Skeletal muscle tissue (tissue), 4 donors: ENCODE results near the gene HOXD8. TPM values are rescaled to one million over a fixed set of nuclear protein-coding genes. Genes with fewer than 3 reads are reported as not detected.

Experiments
- H3K27ac ChIP-seq: one replicate; pipeline ENCODE4 v1.7.0; 2013; ENCODE audit warnings: mild to moderate bottlenecking, low read depth, low read length, inconsistent platforms
- H3K27me3 ChIP-seq, 3 donors: one replicate each; pipeline ENCODE4 v1.7.0; 2013; ENCODE audit warnings: low read length in 3 of 3; ENCODE audit not compliant: control insufficient read depth in 3 of 3, insufficient read depth in 3 of 3
- H3K36me3 ChIP-seq, 3 donors: one replicate each; pipeline ENCODE4 v1.7.0; 2013; ENCODE audit warnings: low read length in 3 of 3; ENCODE audit not compliant: control insufficient read depth in 3 of 3, insufficient read depth in 3 of 3
- H3K4me1 ChIP-seq, 3 donors: one replicate each; pipeline ENCODE4 v1.7.0; 2013; ENCODE audit warnings: low read length in 3 of 3, mild to moderate bottlenecking in 3 of 3; ENCODE audit not compliant: control insufficient read depth in 3 of 3, insufficient read depth in 3 of 3
- H3K4me3 ChIP-seq, 3 donors: one replicate each; pipeline ENCODE4 v1.7.0; 2013; ENCODE audit warnings: low read length in 3 of 3
- H3K9ac ChIP-seq, 3 donors: one replicate each; pipeline ENCODE4 v1.7.0; 2013; ENCODE audit warnings: low read length in 3 of 3, mild to moderate bottlenecking in 3 of 3, moderate library complexity in 2 of 3, low read depth in 1 of 3
- H3K9me3 ChIP-seq, 3 donors: one replicate each; pipeline ENCODE4 v1.7.0; 2013; ENCODE audit warnings: low read length in 3 of 3; ENCODE audit not compliant: control insufficient read depth in 3 of 3
- total RNA-seq: library from RNA; depleted of rRNA; stranded (reverse); fragments of >200 nt; gene quantifications from one replicate; pipeline ENCODE4 v1.2.3, GENCODE V29; 2014
- donor health status: Osteomylitis.

The HOXD8 gene
- total RNA-seq, 1 donor from 2014 or later: 18.8 TPM

GRCh38 chr2:176084611-176085119, 44.8 kb upstream of the HOXD8 start:
- Histone ChIP-seq H3K4me3 (no peak overlapping the region), H3K9ac (no peak overlapping the region), H3K36me3 (no peaks in the 10 kb centered on the region), H3K9me3 (no peaks in the 10 kb centered on the region), H3K4me1 (peaks cover 24 to 41% (median 28%) of the 10 kb centered on the region in 3 donors), H3K27me3 (peaks cover 93 to 96% (median 94%) of the 10 kb centered on the region in 3 donors), H3K27ac (no peak overlapping the region)

DNA sequence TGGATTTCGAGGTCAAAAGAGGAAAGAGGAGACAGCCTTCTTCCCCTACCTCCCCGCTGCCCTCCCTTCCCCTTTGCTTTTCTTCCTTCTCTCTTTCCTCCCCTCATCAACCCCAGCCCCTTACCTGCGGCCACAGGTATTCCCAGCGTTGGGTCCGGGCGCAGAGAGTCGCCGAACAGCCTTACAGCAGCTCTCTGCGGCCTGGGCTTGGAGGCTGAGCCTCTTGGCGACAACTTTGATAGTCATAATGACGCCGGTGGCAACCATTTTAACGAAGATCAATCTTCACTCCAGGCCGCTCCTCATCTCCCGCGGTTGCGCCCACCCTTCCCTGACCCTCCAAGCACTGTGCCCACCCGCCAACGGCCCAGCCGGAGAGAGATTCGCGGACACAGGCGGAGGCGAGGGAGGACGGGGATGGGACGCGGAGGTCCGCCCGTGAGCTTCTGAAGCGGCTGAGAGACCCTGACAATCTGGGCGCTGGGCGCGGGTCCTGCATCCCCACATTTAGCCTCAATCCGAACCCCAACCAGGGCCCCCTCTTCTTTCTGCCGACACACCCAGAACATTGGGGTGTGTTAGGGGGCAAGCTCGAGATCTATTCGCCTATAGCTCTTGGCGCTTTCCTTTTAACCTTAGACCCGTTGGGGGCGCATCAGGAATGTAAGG, 44.3 kb upstream of the HOXD8 start:
- H3K9me3 ChIP-seq: no peaks in the 10 kb centered on the region
- H3K4me3 ChIP-seq: no peak overlapping the region
- peaks cover 24 to 40% (median 28%) of the 10 kb centered on the region in 3 donors for H3K4me1 ChIP-seq
- no peak overlapping the region for H3K27ac ChIP-seq
- peaks cover 96 to 99% (median 99%) of the 10 kb centered on the region in 3 donors for H3K27me3 ChIP-seq
- no peak overlapping the region for H3K9ac ChIP-seq
- H3K36me3 ChIP-seq: no peaks in the 10 kb centered on the region

DNA sequence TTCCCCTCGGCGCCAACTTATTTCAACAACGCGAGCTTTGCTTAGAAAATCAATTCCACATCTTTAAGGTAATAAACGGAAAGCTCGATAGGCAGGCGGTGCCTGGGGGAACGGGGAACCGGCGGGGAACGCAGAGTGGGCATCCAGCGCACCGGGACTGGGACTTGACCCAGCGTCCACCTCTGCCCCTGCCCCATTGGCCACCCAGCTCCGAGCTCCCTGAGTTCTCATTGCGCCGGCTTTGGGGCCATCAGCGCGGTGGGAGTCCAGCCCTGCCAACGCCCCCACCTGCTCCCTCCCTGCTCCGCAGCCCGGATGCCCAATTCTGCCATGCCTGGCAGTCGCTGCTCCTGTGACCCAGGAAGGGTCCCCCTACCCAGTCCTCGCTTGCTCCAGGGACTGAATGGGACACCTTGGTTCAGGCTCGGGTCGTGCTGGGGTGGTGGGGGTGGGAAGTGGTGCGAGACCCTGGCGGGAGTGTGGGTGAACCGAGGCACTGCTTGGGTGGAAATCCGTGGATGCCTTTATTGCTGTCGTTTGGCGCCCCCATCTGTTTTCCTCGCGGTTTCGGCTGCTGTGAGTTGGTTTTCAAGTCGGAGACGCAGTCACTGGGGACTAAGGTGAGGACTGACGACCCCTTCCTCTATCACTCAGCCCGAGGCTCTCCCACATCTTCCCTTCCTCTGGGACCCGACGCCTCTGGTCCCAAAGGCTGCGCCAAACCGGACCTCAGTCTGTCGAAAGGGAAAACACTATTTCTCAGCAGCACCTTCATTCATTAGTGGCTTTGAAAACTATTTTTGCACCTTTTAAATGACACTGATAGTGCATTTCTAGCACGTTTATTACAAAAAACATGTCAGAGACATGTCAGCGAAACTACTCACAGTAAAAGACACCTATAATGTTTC, 43.4 kb upstream of the HOXD8 start:
- Histone ChIP-seq H3K27ac (no peak overlapping the region), H3K27me3 (peaks cover 96 to 100% (median 99%) of the 10 kb centered on the region in 3 donors), H3K4me3 (peak overlapping the region in 1 of 3 donors; percentile 53), H3K9me3 (no peaks in the 10 kb centered on the region), H3K36me3 (no peaks in the 10 kb centered on the region), H3K9ac (no peak overlapping the region), H3K4me1 (peaks cover 23 to 34% (median 24%) of the 10 kb centered on the region in 3 donors)

- no peaks in the 10 kb centered on the region for H3K36me3 ChIP-seq
- peaks cover 23 to 34% (median 24%) of the 10 kb centered on the region in 3 donors for H3K4me1 ChIP-seq
- no peak overlapping the region for H3K9ac ChIP-seq
- H3K27me3 ChIP-seq: peaks cover 94 to 97% (median 97%) of the 10 kb centered on the region in 3 donors
- H3K27ac ChIP-seq: no peak overlapping the region
- no peaks in the 10 kb centered on the region for H3K9me3 ChIP-seq
- no peak overlapping the region for H3K4me3 ChIP-seq
Observed at GRCh38 chr2:176087330-176088047, 42.0 kb upstream of the HOXD8 start.

DNA sequence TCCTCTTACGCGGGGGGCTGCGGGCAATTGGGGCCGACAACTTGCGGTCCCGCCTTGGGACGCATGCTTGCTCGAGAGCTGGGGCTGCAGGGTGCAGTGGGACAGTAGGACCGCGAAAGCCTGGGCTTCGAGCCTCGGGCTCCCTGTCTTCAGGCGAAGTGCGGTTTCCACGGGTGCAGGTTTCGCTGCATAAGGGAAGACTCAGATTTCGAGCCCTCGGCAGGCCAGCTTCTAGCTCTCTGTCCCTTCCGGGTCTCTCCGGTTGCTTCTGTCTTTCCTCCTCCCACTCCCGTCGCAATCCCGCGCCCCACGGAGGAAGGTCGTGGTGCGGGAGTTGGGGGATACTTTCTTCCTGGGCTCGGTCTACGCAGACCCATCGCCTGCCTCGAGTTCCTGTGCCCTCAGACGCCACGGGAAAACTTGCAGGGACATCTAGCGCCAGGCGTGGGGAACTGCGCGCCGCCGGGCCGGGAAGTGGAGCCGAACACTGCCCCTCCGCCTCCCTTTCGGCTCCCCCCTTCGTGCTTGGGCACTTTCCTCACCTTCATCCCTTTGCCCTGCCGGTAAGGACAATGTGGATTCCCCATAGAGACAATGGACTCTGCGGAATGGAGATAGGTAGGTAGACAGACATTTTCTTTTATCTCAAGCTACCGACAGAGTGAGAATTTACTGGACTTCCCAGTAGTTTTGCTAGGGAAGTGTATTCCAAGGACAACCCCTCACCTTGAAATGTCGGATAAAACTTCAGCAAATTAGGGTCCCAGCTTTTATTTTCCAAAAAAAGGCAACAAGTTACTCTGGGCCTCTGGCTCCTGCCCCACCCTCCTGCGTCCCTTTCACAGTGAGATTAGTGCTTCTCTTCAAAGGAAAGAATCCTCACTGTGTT, 41.2 kb upstream of the HOXD8 start:
- Histone ChIP-seq H3K4me3 (peak overlapping the region; percentile 24 to 56 (median 51)), H3K4me1 (peaks cover 22 to 30% (median 26%) of the 10 kb centered on the region in 3 donors), H3K27ac (no peak overlapping the region), H3K36me3 (no peaks in the 10 kb centered on the region), H3K9me3 (no peaks in the 10 kb centered on the region), H3K9ac (no peak overlapping the region), H3K27me3 (peaks cover 93 to 95% (median 94%) of the 10 kb centered on the region in 3 donors)

GRCh38 chr2:176088937-176089842, 40.3 kb upstream of the HOXD8 start:
- Histone ChIP-seq H3K36me3 (no peaks in the 10 kb centered on the region), H3K4me3 (no peak overlapping the region), H3K9me3 (no peaks in the 10 kb centered on the region), H3K27me3 (peaks cover 93 to 95% (median 94%) of the 10 kb centered on the region in 3 donors), H3K27ac (no peak overlapping the region), H3K9ac (no peak overlapping the region), H3K4me1 (peaks cover 22 to 28% (median 27%) of the 10 kb centered on the region in 3 donors)

- Histone ChIP-seq H3K4me3 (no peak overlapping the region), H3K27me3 (peaks cover 93 to 95% (median 94%) of the 10 kb centered on the region in 3 donors), H3K9ac (no peak overlapping the region), H3K36me3 (no peaks in the 10 kb centered on the region), H3K27ac (no peak overlapping the region), H3K9me3 (no peaks in the 10 kb centered on the region), H3K4me1 (peaks cover 22 to 26% (median 25%) of the 10 kb centered on the region in 3 donors)
Observed at GRCh38 chr2:176089843-176090395, 39.6 kb upstream of the HOXD8 start.

DNA sequence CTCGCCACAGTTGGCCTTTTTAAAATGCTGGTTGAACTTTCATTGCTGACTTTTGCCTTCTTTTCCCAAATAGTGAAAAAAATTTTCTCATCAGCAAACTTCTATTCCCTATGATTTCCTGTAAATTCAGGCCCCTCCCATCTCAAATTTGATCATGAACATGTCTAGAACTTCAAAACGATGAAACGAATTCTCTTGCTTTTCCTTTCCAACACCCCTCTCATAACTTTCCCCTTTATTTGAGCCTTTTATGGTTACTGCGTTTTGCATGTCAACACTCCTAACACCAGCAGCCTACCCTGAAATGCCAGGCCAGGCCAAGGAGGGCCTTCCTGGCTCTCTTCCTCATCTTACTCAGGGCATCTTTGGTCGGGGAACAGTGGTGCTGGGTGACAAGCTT, 38.6 kb upstream of the HOXD8 start:
- H3K27ac ChIP-seq: no peak overlapping the region
- no peak overlapping the region for H3K4me3 ChIP-seq
- no peak overlapping the region for H3K9ac ChIP-seq
- H3K36me3 ChIP-seq: no peaks in the 10 kb centered on the region
- H3K9me3 ChIP-seq: no peaks in the 10 kb centered on the region
- peaks cover 93 to 95% (median 94%) of the 10 kb centered on the region in 3 donors for H3K27me3 ChIP-seq
- H3K4me1 ChIP-seq: peaks cover 14 to 17% (median 16%) of the 10 kb centered on the region in 3 donors
